GM21360 (cell line): ENCODE results near the gene SULT2B1.
"Not testable (repeated sequence)": the region's sequence is repeated elsewhere in the genome, so short reads cannot be mapped to it uniquely, and the experiment has no call there.

Source experiments
- ATAC-seq: cut with Tn5 transposase; IDR thresholded peaks from one replicate; pipeline ENCODE4 v1.9.1; 2021; ENCODE audit warnings: mild to moderate bottlenecking, moderate library complexity; ENCODE audit not compliant: unreplicated experiment

The SULT2B1 gene

GRCh38 chr19:48556825-48557224 is 4.9 kb downstream of the SULT2B1 start:
- ATAC-seq = no peak

DNA sequence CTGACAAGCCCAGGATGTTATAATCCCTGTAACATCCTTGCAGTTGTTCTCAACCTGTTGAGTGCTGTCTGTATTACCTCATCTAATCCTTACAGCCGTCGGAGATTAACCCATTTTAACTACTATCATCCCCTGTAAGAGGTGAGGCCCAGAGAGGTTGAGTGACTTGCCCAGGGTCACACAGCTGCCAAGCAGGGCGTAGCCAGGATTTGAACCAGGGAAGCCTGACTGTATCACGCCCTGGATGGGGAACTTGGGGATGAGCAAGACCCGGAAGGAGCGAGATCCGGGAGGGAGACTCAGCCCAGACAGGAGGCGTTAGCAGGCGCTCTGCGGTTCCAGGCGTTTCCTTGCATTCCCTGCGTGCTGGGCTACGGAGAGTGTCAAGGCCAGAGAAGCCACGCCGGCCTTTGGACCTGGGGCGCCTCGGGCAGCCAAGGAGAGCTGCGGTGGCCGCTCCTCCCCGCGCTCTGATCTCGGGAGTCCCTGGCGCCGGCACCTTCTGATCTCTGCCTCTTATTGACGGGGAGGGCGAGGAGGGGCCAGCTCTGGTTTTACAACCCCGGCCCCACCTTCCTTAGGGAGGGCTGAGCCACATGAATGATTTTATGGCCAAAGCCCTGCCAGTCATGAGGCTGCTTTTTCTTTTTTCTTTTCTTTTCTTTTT is 6.2 kb downstream of the SULT2B1 start:
- ATAC-seq = no peak

- no peak for ATAC-seq
Observed at GRCh38 chr19:48560095-48560530, 8.1 kb downstream of the SULT2B1 start.

- ATAC-seq = no peak
Observed at GRCh38 chr19:48561412-48561811, 9.4 kb downstream of the SULT2B1 start.

GRCh38 chr19:48565090-48565489 is 13.1 kb downstream of the SULT2B1 start:
- ATAC-seq = no peak

GRCh38 chr19:48568345-48568886 is 16.4 kb downstream of the SULT2B1 start:
- no peak for ATAC-seq

DNA sequence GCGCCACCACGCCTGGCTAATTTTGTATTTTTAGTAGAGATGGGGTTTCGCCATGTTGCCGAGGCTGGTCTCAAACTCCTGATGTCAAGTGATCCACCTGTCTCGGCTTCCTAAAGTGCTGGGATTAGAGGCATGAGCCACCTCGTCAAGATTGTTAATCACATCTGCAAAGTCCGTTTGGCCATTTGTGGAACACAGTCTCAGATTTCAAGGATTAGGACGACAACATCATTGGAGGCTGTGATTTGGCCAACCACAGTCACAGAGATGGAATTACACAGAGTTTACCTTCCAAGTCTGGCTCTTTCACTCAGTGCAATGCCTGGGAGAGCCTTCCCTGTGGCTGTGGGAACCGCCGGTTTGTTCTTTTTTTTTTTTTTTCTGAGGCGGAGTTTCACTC is 17.8 kb downstream of the SULT2B1 start:
- ATAC-seq = no peak

DNA sequence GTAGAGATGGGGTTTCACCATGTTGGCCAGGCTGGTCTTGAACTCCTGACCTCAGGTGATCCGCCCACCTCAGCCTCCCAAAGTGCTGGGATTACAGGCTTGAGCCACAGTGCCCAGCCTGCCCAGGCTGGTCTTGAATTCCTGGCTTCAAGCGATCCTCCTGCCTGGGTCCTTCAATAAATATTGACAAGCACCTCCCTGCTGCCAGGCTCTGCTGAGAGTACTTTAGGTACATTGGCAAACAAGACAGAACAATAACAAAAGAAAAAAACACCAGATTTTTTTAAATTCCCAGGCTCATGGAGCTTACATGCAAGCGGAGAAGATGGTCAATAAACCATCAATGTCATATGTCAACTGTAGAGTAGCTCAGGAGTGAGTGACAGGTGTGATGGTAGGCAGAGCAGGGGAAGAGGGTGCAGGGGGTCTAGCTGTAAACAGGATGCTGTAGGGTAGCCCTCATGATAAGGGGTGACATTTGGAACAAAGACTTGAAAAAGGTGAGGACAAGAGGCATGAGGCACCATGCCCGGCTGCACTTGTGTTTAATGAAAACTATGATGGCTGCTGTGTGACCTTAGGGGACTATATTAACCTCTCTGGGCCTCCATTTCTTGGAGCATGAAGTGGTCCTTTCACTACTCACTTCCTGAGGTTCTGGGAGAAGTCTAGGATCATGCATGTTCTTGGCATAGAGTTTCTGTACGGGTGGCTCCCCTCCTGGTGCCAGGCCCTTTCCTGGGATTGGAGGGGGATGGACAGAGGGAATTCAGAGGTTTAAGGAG is 19.6 kb downstream of the SULT2B1 start:
- ATAC-seq = no peak

DNA sequence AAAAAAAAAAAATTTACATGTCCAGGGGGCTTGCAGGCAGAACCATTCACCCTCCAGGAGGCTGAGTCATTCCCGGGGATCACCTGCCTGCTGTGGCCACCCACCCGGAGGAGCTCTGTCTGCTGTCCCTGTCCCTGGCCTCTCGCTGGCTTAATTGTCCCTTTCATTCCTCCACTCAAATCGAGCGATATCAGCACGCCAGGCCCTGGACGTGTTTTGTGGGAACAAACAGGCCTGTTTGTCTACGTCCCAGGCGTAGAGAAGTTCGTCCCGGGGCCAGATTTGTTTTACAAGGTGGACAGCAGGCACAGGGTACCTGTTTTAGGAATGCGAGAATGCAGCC is 21.2 kb downstream of the SULT2B1 start:
- no peak for ATAC-seq

DNA sequence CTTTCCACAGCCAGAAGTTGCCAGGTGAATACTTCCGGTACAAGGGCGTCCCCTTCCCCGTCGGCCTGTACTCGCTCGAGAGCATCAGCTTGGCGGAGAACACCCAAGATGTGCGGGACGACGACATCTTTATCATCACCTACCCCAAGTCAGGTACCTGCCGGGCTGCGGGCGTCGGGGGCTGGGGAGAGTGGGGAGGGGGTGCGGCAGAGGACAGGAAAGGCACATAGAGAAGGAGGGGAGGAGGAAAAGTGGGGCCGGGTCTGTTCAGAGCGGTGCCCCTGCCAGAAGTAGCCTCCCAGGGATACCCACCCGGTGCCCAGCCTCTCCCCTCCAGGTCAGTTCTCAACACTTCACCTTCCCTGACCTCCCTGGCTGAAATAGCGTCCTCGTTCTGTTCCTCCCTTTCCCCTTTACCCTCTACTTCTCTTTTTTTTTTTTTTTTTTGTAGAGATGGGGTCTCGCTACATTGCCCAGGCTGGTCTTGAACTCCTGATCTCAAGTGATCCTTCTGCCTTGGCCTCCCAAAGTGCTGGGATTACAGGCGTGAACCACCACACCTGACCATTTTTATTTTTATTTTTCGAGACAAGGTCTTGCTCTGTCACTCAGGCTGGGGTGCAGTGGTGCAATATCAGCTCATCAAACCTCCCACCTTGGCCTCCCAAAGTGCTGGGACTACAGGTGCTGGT is 24.1 kb downstream of the SULT2B1 start:
- no peak for ATAC-seq

DNA sequence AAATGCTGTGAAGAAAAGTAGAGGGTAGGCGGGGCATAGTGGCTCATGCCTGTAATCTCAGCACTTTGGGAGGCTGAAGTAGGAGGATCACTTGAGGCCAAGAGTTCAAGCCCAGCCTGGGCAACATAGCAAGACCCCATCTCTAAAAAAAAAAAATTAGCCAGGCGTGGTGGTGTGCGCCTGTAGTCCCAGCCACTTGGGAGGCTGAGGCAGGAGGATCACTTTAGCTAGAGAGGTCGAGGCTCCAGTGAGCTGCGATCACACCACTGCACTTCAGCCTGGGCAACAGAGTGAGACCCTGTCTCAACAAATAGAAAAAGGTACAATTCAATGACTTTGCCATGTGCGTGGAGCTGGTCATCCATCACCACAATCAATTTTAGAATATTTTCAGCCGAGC is 25.9 kb downstream of the SULT2B1 start:
- ATAC-seq = not testable (repeated sequence)

DNA sequence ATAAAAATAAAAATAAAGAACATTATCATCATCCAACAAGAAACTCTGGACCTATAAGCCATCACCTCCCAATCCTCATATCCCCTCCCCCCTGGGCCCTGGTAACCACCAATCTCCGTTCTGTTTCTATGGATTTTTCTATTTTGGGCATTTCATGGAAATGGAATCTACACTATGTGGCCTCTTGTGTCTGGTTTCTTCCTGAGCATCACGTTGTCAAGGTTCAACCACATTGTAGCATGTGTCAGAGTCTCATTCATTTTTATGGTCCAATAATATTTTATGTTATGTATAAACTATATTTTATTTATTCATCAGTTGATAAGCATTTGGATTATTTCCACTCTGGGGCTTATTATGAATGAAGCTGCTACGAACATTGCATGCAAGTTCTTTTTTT is 26.9 kb downstream of the SULT2B1 start:
- no peak for ATAC-seq

DNA sequence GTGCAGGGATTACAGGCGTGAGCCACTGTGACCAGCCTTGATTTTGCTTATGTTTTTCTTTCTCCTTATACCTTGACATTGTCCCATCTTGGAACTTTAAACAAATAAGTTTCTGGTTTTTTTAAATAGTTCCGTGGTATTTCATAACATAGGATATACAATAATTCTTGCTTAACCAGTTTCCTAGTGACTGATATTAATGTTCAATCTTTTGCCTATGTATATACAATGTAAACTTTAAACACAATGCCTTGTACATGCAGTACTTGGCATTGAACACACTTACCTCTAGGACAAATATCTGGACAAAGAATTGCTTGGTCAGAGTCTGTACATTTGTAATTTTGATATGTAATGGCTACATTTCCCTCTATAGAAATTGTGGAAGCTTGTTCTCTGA is 30.2 kb downstream of the SULT2B1 start:
- ATAC-seq = no peak

DNA sequence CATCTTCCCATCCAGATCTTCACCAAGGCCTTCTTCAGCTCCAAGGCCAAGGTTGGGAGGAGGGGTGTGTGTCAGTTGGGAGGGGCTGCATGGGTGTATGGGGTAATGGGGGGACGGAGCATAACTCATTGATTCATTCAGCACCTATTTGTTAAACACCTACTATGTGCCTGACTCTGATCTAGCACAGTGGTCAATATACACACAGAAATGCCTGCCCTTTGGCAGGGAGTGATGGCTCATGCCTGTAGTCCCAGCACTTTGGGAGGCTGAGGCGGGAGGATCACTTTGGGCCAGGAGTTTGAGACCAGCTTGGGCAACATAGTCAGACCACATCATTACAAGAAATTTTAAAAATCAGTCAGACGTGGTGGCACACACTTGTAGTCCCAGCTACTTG is 35.4 kb downstream of the SULT2B1 start:
- ATAC-seq = no peak

GRCh38 chr19:48588670-48589401 is 36.9 kb downstream of the SULT2B1 start:
- ATAC-seq = no peak

DNA sequence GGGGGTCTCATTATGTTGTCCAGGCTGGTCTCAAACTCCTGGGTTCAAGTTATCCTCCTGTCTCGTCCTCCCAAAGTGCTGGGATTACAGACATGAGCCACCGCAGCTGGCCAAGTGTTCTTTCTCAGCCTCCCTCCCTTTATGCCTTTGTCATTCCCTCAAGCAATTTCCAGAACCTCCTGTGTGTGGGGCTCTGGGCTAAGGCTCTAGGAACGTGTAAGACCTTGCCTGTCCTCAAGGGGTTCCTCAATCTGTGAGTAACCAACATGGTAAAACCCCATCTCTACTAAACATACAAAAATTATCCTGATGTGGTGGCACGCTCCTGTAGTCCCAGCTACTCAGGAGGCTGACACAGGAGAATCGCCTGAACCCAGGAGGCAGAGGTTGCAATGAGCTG is 39.0 kb downstream of the SULT2B1 start:
- ATAC-seq = no peak

DNA sequence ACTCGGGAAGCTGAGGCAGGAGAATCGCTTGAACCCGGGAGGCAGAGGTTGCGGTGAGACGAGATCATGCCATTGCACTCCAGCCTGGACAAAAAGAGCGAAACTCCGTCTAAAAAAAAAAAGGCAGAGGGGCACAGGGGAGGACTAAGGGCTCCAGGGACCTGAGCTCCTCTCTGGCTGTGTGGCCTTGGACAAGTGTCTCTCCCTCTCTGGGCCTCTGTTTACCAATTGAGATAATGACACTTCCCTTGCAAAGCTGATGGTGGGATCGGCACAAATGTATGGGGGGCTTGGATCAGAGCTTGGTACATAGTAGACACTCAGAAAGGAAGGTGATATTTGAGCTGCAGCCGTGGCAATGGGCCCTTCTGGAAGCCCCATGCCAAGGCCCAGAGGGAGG is 43.2 kb downstream of the SULT2B1 start:
- no peak for ATAC-seq

DNA sequence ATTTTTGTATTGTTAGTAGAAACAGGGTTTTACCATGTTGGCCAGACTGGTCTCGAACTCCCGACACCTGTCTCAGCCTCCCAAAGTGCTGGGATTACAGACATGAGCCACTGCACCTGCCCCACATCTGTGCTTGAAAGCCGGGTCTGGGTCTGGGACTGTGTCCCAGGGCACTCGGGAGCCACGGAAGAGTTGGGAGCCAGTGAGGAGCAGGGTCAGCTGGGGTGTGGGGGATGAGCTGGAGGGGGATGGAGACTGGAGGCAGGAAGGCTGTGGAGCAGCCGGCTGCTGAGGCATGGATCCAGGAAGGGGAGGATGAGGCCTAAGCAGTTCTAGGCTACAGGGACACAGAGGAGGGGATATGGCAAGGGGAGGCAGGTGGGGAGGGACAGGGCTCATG is 43.9 kb downstream of the SULT2B1 start:
- no peak for ATAC-seq

- no peak for ATAC-seq
Observed at GRCh38 chr19:48596237-48596636, 44.3 kb downstream of the SULT2B1 start.

GRCh38 chr19:48596679-48597465 is 44.9 kb downstream of the SULT2B1 start:
- no peak for ATAC-seq
